GM21447 (cell line): Measurements from ENCODE around the gene CLCNKA.
"Not testable (repeated sequence)": the region's sequence is repeated elsewhere in the genome, so short reads cannot be mapped to it uniquely, and the experiment has no call there.

Experiments
- ATAC-seq: cut with Tn5 transposase; IDR thresholded peaks from one replicate; pipeline ENCODE4 v1.9.1; 2021; ENCODE audit not compliant: unreplicated experiment

The CLCNKA gene

GRCh38 chr1:16021681-16022080 lies at the start of gene CLCNKA:
Gene CLCNKA (plus strand): TSS chr1:16022036. CDS start chr1:16022620, 584 bp downstream.
- ATAC-seq = no peak

DNA sequence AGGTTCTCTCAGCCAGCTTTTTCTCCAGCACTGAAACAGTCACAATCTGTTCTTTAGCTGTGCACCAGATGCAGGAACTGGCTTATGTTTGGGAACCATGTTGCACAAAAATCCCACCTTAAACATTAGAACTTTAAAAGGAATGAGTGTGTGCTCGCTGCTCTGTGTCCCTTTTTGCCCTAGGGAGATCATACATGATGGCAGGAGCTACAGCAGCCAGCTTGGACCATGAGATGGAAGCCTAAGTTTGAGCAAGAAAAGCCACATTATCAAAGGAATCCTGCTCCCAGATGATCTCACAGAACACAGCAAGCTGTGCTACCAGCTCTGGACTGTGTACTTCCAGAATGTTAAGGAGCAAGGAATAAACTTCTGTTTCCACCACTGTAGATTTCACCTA lies 49.4 kb upstream of the CLCNKA start:
- no peak for ATAC-seq

- no peak for ATAC-seq
These were observed 48.1 kb upstream of the CLCNKA start for GRCh38 chr1:15973772-15974171.

DNA sequence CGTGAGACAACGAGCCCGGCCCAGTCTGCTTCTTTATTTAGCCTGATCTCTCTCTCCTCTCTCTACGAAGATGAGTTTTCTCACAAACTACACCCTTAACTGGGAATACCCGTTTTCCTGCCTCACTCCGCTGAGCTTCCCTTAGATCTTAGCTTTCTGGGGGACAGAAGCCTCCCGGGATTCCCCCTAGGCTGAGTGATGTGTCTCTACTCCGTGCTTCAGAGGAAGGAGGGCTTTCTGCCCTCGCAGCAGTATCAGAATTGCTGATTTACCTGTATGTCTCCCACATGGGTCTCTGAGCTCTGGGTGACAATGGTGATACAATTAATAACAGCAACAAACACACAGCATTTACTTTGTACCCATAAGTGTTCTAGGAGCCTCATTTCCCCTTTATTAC lies 47.0 kb upstream of the CLCNKA start:
- ATAC-seq = peak; percentile 35

GRCh38 chr1:15975358-15975804 lies 46.5 kb upstream of the CLCNKA start:
- ATAC-seq = peak; percentile 50

DNA sequence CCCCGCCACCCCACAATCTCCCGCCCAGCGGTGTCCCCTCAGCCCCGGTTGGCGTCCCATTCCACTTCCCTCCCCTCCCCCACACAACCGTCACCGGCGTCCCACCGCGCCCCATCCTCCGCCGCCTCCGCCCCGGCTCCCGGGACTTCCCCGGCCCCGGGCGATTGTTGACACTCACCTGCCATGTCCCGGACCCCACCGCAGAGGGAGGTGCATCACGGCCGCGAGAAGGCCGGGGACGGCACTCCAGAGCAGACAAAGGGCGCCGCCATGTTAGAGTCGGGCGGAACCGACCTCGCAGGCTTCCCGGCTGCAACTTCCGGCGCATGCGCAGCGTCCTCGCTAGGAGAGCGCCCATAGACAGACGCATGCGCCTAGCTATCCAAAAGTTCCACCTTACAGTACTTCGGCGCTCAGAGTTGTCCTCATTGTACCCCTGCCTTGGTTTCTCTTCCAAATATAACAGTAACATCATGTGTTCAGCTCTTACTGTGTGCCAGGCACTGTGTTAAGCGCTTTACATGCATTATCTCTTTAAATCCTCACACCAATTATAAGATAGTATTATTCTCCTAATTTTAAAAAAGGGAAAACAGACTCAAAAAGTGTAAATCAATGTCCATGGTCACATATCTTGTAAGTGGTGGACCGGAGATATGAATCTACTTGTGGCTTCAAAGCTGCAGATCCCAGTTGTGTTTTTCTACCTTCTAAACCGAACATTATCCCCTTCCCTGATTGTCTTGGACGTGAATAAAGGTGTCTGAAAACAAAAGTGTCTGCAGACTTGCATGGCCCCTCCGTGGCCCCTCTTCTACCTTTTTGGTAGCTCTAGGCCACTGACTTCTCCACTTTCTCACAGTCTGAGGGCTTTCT lies 45.8 kb upstream of the CLCNKA start, which contains the start of gene ZBTB17:
Gene ZBTB17, minus strand, starts transcription at position 297 of the 876 bp plus-strand sequence. CDS start 27,606 bp downstream, outside the sequence.
- peak; percentile 54 for ATAC-seq

DNA sequence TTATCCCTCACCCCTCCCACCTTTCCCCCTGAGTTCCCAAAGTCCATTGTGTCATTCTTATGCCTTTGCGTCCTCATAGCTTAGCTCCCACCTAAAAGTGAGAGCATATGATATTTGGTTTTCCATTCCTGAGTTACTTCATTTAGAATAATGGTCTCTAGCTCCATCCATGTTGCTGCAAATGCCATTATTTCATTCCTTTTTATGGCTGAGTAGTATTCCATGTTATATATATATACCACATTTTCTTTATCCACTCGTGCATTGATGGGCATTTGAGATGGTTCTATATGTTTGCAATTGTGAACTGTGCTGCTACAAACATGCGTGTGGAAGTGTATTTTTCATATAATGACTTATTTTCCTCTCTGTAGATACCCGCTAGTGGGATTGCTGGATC lies 43.9 kb upstream of the CLCNKA start:
- not testable (repeated sequence) for ATAC-seq

DNA sequence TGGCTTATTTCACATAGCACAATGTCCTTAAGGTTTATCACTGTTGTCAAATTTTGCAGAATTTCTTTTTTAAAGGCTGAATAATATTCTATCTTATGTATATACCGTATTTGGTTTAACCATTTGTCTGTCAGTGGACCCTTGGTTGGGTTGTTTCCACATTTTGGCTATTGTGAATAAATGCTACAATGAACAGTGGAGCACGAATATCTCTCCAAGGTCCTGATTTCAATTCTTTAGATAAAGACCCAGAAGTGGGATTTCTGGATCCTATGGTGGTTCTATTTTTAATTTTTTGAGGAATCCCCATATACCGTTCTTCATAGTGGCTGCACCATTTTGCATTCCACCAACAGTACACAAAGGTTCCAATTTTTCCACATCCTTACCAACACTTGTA lies 40.2 kb upstream of the CLCNKA start:
- no peak for ATAC-seq

- no peak for ATAC-seq
These were observed 38.6 kb upstream of the CLCNKA start for GRCh38 chr1:15983275-15983674.

DNA sequence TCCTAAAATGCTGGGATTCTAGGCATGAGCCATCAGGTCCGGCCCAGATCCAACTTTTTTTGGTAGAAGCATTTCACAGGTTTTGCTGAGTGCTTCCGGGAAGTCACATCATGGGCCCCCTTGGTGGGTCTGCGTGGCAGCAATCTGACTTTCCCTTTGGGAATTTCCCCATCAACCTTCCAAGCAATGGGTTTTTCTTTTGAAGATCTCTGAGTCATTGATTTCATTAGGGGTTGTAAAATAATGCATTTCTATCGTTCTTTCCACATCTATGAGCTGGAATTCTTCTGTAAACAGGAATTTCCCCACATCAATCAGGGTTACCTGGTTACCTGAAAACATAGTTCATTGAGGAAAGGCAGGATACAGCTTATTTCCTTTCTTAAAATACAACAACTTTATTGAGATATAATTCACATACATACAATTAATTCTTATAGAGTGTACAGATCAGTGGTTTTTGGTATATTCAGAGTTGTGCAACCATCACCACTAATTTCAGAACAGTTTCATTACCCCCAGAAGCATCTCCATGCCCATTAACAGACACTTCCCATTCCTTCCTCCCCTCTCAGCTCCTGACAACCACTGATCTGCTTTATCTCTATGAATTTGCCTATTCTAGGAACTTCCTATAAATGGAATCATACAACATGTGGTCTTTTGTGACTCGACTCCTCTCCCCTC lies 36.1 kb upstream of the CLCNKA start:
- no peak for ATAC-seq

- ATAC-seq = no peak
These were observed 32.7 kb upstream of the CLCNKA start for GRCh38 chr1:15988856-15989736.

DNA sequence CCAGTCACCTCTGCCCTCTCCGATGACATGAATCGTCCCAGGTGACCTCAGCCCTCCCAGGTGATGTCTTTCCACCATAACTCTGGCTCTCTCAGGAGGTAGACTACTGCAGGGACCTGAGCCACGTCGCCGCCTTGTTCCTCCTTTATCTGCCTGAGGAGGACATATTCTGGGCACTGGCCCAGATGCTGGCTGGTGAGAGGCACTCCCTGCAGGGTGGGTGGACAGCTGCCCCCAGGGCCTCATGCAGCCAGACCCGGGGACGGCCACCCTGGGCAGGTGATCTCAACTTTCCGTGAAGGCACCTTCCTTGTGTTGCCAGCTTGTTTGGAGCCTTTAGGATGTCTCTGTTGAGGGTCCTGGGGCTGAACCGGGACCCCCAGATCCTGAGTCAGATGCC lies 32.1 kb upstream of the CLCNKA start:
- no peak for ATAC-seq

DNA sequence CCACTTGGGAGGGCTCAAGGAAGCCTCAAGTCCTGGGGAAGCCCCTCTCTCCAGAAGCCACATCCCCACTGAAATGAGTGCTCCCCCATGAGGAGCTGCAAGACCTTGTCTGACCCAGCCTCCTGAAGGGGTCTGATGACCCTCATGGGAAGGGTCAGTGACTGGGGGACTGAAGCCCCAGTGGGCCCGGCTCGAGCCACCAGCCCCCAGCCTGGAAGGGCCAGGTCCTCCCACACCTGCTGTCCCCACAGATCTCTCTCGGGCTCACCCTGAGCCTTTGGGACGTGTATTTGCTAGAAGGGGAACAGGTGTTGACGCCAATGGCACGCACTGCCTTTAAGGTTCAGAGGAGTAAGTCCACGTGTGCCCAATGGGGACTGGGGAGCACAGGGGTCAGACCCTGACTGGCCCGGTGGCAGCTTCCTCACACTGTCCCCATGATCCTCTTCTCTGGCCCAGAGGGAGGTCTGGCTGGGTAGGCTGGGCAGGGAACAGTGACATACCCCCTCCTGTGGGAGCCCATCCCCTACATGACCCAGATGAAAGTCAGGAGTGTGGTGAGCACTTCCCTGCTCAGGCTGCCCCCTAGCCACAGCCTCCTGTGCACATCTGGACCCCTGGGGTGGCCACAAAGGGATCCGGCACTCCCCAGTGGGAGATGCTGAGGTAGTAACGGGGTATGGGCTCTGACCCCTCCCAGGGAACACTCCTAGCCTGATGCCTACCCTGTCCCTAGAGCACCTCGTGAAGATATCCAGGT lies 30.2 kb upstream of the CLCNKA start:
- ATAC-seq = no peak

DNA sequence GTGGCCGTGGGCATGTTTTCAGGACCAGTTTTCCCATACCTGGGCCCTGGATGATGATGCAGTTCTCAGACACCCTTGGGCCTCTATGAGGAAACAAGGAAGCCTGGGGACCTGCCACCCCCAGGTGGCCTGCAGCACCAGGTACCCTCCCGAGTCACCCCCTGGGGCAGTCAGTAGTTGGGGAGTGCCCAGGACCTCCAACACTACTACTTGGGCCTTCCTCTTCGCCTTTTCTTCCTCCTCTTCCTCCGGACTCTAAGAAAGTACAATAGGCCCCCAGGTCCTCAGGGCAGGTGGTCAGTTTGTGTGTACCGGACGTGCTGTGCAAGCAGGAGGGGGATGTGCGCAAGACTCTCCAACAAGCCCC lies 29.7 kb upstream of the CLCNKA start:
- no peak for ATAC-seq

GRCh38 chr1:15992582-15993500 lies 29.0 kb upstream of the CLCNKA start:
- no peak for ATAC-seq

GRCh38 chr1:15993666-15994065 lies 28.2 kb upstream of the CLCNKA start:
- no peak for ATAC-seq

- no peak for ATAC-seq
These were observed 27.8 kb upstream of the CLCNKA start for GRCh38 chr1:15994081-15994480.

GRCh38 chr1:15994590-15995351 lies 27.1 kb upstream of the CLCNKA start:
- no peak for ATAC-seq
